Activated CD8-positive, alpha-beta T cell treated with anti-CD3 and anti-CD28 coated beads for 36 hours (primary cell): Measurements from ENCODE around the gene B3GAT1. TPM values are rescaled to one million over a fixed set of nuclear protein-coding genes. Genes with fewer than 3 reads are reported as not detected.

ENCODE experiments used
- ATAC-seq: fragments of 200-7000 bp; cut with Tn5 transposase; one replicate; pipeline ENCODE4 v1.10.0; 2021; ENCODE audit warnings: mild to moderate bottlenecking, moderate library complexity
- CTCF ChIA-PET: fragments of 350-600 bp; sonication (Branson Sonifier 250); formaldehyde crosslinking; loops from one replicate; lab custom pipeline; 2021; ENCODE audit warnings: antibody characterized with exemption; lab: Charles Lee
- POLR2A ChIA-PET: fragments of 350-600 bp; sonication (Branson Sonifier 250); formaldehyde crosslinking; loops from one replicate; lab custom pipeline; 2021; ENCODE audit warnings: antibody characterized with exemption; lab: Charles Lee
- DNase-seq: peaks from one replicate; pipeline ENCODE4 v3.0.0-alpha.2; 2020
- H3K27ac Mint-ChIP-seq: one replicate; pipeline ENCODE4 v1.8.0; 2021; ENCODE audit warnings: mild to moderate bottlenecking, mixed read lengths
- H3K27me3 Mint-ChIP-seq: one replicate; pipeline ENCODE4 v1.8.0; 2021; ENCODE audit warnings: mixed read lengths
- H3K36me3 Mint-ChIP-seq: one replicate; pipeline ENCODE4 v1.8.0; 2021; ENCODE audit warnings: low read depth, mixed read lengths
- H3K4me1 Mint-ChIP-seq: one replicate; pipeline ENCODE4 v1.8.0; 2021; ENCODE audit warnings: low read depth, mixed read lengths
- H3K4me3 Mint-ChIP-seq: one replicate; pipeline ENCODE4 v1.8.0; 2021; ENCODE audit warnings: mild to moderate bottlenecking, moderate library complexity, mixed read lengths
- H3K9me3 Mint-ChIP-seq: one replicate; pipeline ENCODE4 v1.8.0; 2021; ENCODE audit warnings: mixed read lengths
- CTCF ChIP-seq: fragments of 200-600 bp; IDR thresholded peaks from one replicate; pipeline ENCODE4 v1.8.0; 2022; ENCODE audit warnings: antibody characterized with exemption, mild to moderate bottlenecking
- intact Hi-C: fragments of 100-400 bp; cut with micrococcal nuclease; formaldehyde crosslinking; loops from one replicate; pipeline ENCODE4 v1.10.0; 2022
- total RNA-seq, 2 experiments: library from RNA; stranded (reverse); gene quantifications; one replicate each; pipeline ENCODE4 v1.2.3, GENCODE V29; 2021

The B3GAT1 gene, protein sequence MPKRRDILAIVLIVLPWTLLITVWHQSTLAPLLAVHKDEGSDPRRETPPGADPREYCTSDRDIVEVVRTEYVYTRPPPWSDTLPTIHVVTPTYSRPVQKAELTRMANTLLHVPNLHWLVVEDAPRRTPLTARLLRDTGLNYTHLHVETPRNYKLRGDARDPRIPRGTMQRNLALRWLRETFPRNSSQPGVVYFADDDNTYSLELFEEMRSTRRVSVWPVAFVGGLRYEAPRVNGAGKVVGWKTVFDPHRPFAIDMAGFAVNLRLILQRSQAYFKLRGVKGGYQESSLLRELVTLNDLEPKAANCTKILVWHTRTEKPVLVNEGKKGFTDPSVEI
- under 1 TPM in 1 of 2 experiments, not detected in 1; 0.07 TPM for total RNA-seq

DNA sequence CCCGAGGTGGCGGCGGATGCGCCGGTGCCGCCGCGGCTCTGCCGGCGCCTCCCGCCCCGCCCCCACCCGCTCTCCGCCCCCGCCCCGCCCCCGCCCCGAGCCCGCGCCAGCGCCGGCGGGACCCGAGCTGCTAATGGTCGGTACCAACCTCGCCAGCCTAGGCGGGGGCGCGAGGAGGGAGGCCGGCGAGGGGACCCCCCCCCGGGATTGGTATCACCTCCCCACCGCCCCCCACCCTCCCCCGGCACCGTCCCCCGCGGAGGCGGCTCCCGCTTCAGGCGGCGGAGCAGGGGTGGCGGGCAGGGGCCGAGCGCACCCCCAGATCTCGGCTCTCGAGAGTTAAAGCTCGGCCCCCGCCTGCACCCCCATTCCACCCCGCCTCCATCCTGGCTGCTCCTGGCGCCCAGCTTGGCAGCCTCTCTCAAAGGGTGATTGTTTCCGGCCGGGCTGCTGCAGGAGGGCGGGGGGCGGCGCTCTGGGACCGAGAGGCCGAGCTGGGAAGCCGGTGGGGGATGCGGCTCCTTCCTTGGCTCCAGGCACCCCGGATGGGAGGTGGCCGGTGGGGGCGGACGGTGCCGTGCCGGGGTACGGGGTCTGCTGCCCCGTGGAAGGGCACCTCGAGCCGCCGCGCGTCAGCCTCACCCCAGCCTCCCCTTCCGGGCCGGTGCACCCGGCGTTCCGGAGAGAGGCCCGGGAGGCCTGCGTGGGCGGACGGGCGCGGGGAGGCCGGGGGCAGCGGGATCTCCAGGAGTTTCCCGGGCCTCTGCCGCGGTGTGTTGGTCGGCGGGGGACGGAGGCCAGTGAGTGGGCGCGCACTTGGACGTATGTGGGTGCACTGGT is at the start of gene B3GAT1:
Gene B3GAT1 (minus strand): TSS at position 40 of the 840 bp plus-strand sequence. CDS start 24,583 bp downstream, outside the sequence.
- peak; percentile 61 for ATAC-seq
- intact Hi-C loops = no loop called here
- Mint-ChIP-seq H3K27ac (no peak within 1 kb of the TSS), H3K36me3 (no peaks in the 10 kb centered on the region), H3K27me3 (peaks cover 62% of the 10 kb centered on the region), H3K4me1 (peaks cover 9% of the 10 kb centered on the region), H3K4me3 (peak within 1 kb of the TSS; percentile 41), H3K9me3 (no peaks in the 10 kb centered on the region)
- CTCF ChIA-PET = no interaction called here
- peak; percentile 28 for DNase-seq
- no peak for TF ChIP-seq CTCF
- POLR2A ChIA-PET = interaction anchor here (0.6 kb wide), 1 partner anchor 332 kb away, joined by 3 read pairs; no protein-coding TSS in a partner anchor

- POLR2A ChIA-PET = no interaction called here
- peaks cover 16% of the 10 kb centered on the region for H3K27me3 Mint-ChIP-seq
These were observed 49.6 kb upstream of the B3GAT1 start for GRCh38 chr11:134461621-134462020.

DNA sequence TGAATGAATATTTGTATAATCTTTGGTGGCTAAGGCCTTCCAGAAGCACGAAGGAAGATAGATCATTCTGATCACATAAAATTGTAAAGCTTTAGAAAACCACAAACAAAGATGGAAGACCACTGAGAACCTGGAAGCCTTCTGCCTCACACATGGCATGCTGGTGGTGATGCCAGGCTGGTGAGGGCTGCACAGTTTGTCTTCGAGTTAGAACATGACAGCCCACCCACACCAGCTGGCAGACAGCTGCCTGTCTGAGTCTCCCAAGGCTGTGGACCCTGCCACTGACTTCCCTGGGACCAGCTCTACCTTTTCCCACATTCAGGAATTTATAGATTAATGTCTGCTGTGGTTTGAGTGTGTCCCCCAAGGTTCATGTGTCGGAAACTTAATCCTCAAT is 48.8 kb upstream of the B3GAT1 start:
- H3K4me1 Mint-ChIP-seq = no peaks in the 10 kb centered on the region
- TF ChIP-seq CTCF = no peak
- no peak overlapping the region for H3K27ac Mint-ChIP-seq
- peaks cover 16% of the 10 kb centered on the region for H3K27me3 Mint-ChIP-seq
- ChIA-PET CTCF (interaction anchor here (1.5 kb wide), 1 partner anchor 408 kb away, joined by 3 read pairs; no protein-coding TSS in a partner anchor), POLR2A (interaction anchor here (1.4 kb wide), 1 partner anchor 8 kb away, joined by 4 read pairs; no protein-coding TSS in a partner anchor)
- H3K4me3 Mint-ChIP-seq = no peak overlapping the region
- intact Hi-C loops = no loop called here
- no peak for DNase-seq
- no peaks in the 10 kb centered on the region for H3K36me3 Mint-ChIP-seq
- H3K9me3 Mint-ChIP-seq = peaks cover 7% of the 10 kb centered on the region
- ATAC-seq = no peak

More at GRCh38 chr11:134461621-134462020, 49.6 kb upstream of the B3GAT1 start:
- Mint-ChIP-seq H3K36me3 (no peaks in the 10 kb centered on the region), H3K4me3 (no peak overlapping the region), H3K9me3 (peaks cover 7% of the 10 kb centered on the region), H3K4me1 (no peaks in the 10 kb centered on the region), H3K27ac (no peak overlapping the region)
- intact Hi-C loops = no loop called here
- CTCF ChIA-PET = no interaction called here
- TF ChIP-seq CTCF = no peak
- DNase-seq (no peak), ATAC-seq (no peak)

GRCh38 chr11:134460062-134460561 is 48.1 kb upstream of the B3GAT1 start:
- ATAC-seq (no peak), DNase-seq (no peak)
- Mint-ChIP-seq H3K27me3 (peaks cover 14% of the 10 kb centered on the region), H3K27ac (no peak overlapping the region), H3K36me3 (no peaks in the 10 kb centered on the region), H3K4me1 (no peaks in the 10 kb centered on the region), H3K9me3 (peaks cover 8% of the 10 kb centered on the region), H3K4me3 (no peak overlapping the region)
- intact Hi-C loops = no loop called here
- no peak for TF ChIP-seq CTCF
- CTCF ChIA-PET = interaction anchor here (1.5 kb wide), 1 partner anchor 409 kb away, joined by 3 read pairs; no protein-coding TSS in a partner anchor
- POLR2A ChIA-PET = interaction anchor here (1.4 kb wide), 1 partner anchor 9 kb away, joined by 4 read pairs; no protein-coding TSS in a partner anchor
